Pancreas (tissue), 10 donors: ENCODE measurements around the gene SUB1. TPM values are rescaled to one million over a fixed set of nuclear protein-coding genes. Genes with fewer than 3 reads are reported as not detected.

Experiments
- ATAC-seq, 4 donors: fragments of 200-7000 bp; cut with Tn5 transposase; one replicate each; pipeline versions ENCODE4 v1.8.0 to v1.9.1; 2020; ENCODE audit warnings: mild to moderate bottlenecking in 4 of 4, moderate library complexity in 4 of 4
- DNase-seq, 6 donors: peaks; one replicate each; pipeline ENCODE4 v3.0.0-alpha.2; 2020
- FAIRE-seq: peaks from 2 replicates; lab custom pipeline; 2012; peaks lifted over from hg19 to GRCh38; lab: Jason Lieb, UNC
- H3K27ac ChIP-seq, 4 donors: fragments of 200-600 bp; sonication (generic); 1 replicate in 3 of 4; 2 replicates in 1 of 4; pipeline versions ENCODE4 v1.5.0 to v1.8.0; 2020
- H3K27me3 ChIP-seq, 4 donors: fragments of 200-600 bp; one replicate each; pipeline ENCODE4 v1.8.0; 2021
- H3K36me3 ChIP-seq, 3 donors: fragments of 200-600 bp; sonication (generic) in 1 of 3; one replicate each; pipeline versions ENCODE4 v1.5.0 to v1.8.0; 2020 to 2021
- H3K4me1 ChIP-seq, 3 donors: fragments of 200-600 bp; one replicate each; pipeline ENCODE4 v1.8.0; 2021
- H3K4me3 ChIP-seq, 4 donors: fragments of 200-600 bp; sonication (generic) in 2 of 4; one replicate each; pipeline versions ENCODE4 v1.5.0 to v1.8.0; 2020 to 2021
- H3K9me3 ChIP-seq, 4 donors: fragments of 200-600 bp; one replicate each; pipeline ENCODE4 v1.8.0; 2021
- CTCF ChIP-seq, 4 donors: fragments of 200-600 bp; sonication (generic) in 3 of 4; IDR thresholded peaks; one replicate each; pipeline versions ENCODE4 v1.5.0 to v1.8.0; 2021; ENCODE audit warnings: antibody characterized with exemption in 4 of 4
- WGBS, 2 donors: extraction: QIAGEN DNeasy Blood & Tissue Kit; methylation state at CpG; one replicate each; pipeline ENCODE4 v1.1.7; 2013; 5-methylcytosine and 5-hydroxymethylcytosine counted together
- intact Hi-C, 3 donors: fragments of 100-400 bp; cut with DNase I; formaldehyde crosslinking; loops; one replicate each; pipeline versions ENCODE4 v1.11.1 to v1.14.2; 2022
- polyA plus RNA-seq, 2 donors: library from polyadenylated mRNA; stranded (reverse); fragments of 200-250 nt; gene quantifications; one replicate each; pipeline ENCODE4 v1.2.3, GENCODE V29; 2013
- total RNA-seq, 6 donors: library from RNA; stranded (reverse); fragmentation: NEBNext Ultra II Directional in 4 of 6; extraction: Animal tissue kit (Norgen Biotek cat#: 25700) in 4 of 6; gene quantifications; one replicate each; pipeline versions ENCODE4 v1.2.1 to v1.2.4, GENCODE V29; 2021 to 2023
- donor health status: healthy with polysubstance abuse.
- donor health status: DM: no; HTN: no; CAD: no; lungs with moderate emphysema.
- donor health status: DM: no; HTN: no; CAD: no.
- donor health status: control.
- donor health status: control.
- donor health status: Bipolar disorder and iron deficiency.
- donor health status: DM: yes; HTN: yes; CAD: no.
- donor health status: DM: no; HTN: no; CAD: no.
- donor health status: DM: no; HTN: no; CAD: no.
- donor health status: DM: yes; HTN: yes; CAD: no.

Gene SUB1
- total and polyA plus RNA-seq, 8 donors, result 42.5 to 91.7 (median 62.2) TPM

GRCh38 chr5:32559411-32559810 is 25.9 kb upstream of the SUB1 start:
- no peaks in the 10 kb centered on the region for H3K4me1 ChIP-seq
- ATAC-seq, result no peak

GRCh38 chr5:32559921-32560320 is 25.4 kb upstream of the SUB1 start:
- intact Hi-C loops, result no loop called here
- FAIRE-seq (no peak), ATAC-seq (no peak), DNase-seq (no peak)
- no peaks in the 10 kb centered on the region for H3K36me3 ChIP-seq
- no peaks in the 10 kb centered on the region for H3K9me3 ChIP-seq
- H3K4me3 ChIP-seq, result no peak overlapping the region
- no peak for TF ChIP-seq CTCF (IDR thresholded peaks at IDR 0.05)
- H3K27me3 ChIP-seq, result no peaks in the 10 kb centered on the region
- H3K27ac ChIP-seq, result no peak overlapping the region
- no peaks in the 10 kb centered on the region for H3K4me1 ChIP-seq

More at GRCh38 chr5:32559411-32559810, 25.9 kb upstream of the SUB1 start:
- Histone ChIP-seq H3K9me3 (no peaks in the 10 kb centered on the region), H3K4me3 (no peak overlapping the region), H3K27ac (no peak overlapping the region), H3K36me3 (no peaks in the 10 kb centered on the region), H3K27me3 (no peaks in the 10 kb centered on the region)
- no peak for DNase-seq
- no peak for TF ChIP-seq CTCF (IDR thresholded peaks at IDR 0.05)
- intact Hi-C loops, result no loop called here
- no peak for FAIRE-seq

- TF ChIP-seq CTCF (IDR thresholded peaks at IDR 0.05), result no peak
- H3K4me1 ChIP-seq, result no peaks in the 10 kb centered on the region
- no peaks in the 10 kb centered on the region for H3K27me3 ChIP-seq
- H3K27ac ChIP-seq, result no peak overlapping the region
- no peaks in the 10 kb centered on the region for H3K36me3 ChIP-seq
- ATAC-seq, result no peak
- no peak for DNase-seq
- WGBS, 2 donors, result 71 to 80% methylated on average over 2 of the region's 2 CpGs
- no peak overlapping the region for H3K4me3 ChIP-seq
- intact Hi-C loops, result no loop called here
- FAIRE-seq, result no peak
- H3K9me3 ChIP-seq, result no peaks in the 10 kb centered on the region
Measured at GRCh38 chr5:32562056-32562455, 23.3 kb upstream of the SUB1 start.

GRCh38 chr5:32562843-32563242 is 22.5 kb upstream of the SUB1 start:
- ATAC-seq, result no peak
- Histone ChIP-seq H3K27ac (no peak overlapping the region), H3K4me1 (no peaks in the 10 kb centered on the region), H3K9me3 (no peaks in the 10 kb centered on the region), H3K4me3 (no peak overlapping the region), H3K27me3 (no peaks in the 10 kb centered on the region), H3K36me3 (no peaks in the 10 kb centered on the region)
- intact Hi-C loops, result no loop called here
- TF ChIP-seq CTCF (IDR thresholded peaks at IDR 0.05), result no peak
- no peak for DNase-seq
- FAIRE-seq, result no peak

GRCh38 chr5:32563614-32564013 is 21.7 kb upstream of the SUB1 start:
- no peaks in the 10 kb centered on the region for H3K4me1 ChIP-seq
- intact Hi-C loops, result no loop called here
- 80 to 100% methylated on average over 2 of the region's 2 CpGs for WGBS, 2 donors
- DNase-seq (no peak), ATAC-seq (no peak), FAIRE-seq (no peak)
- H3K27me3 ChIP-seq, result no peaks in the 10 kb centered on the region
- H3K4me3 ChIP-seq, result no peak overlapping the region
- no peak for TF ChIP-seq CTCF (IDR thresholded peaks at IDR 0.05)
- no peaks in the 10 kb centered on the region for H3K9me3 ChIP-seq
- no peak overlapping the region for H3K27ac ChIP-seq
- H3K36me3 ChIP-seq, result no peaks in the 10 kb centered on the region
